Mucosa of gallbladder (tissue), 1 donor: Measurements from ENCODE around the gene PALM3. TPM values are rescaled to one million over a fixed set of nuclear protein-coding genes. Genes with fewer than 3 reads are reported as not detected.
"Not testable (repeated sequence)": the region's sequence is repeated elsewhere in the genome, so short reads cannot be mapped to it uniquely, and the experiment has no call there.

Source experiments
- DNase-seq: peaks from one replicate; pipeline ENCODE4 v3.0.0-alpha.2; 2020; ENCODE audit warnings: low spot score
- total RNA-seq: library from RNA; stranded (reverse); gene quantifications from one replicate; pipeline ENCODE4 v1.2.1, GENCODE V29; 2021
- donor health status: DM: no; HTN: no; CAD: no.

PALM3 gene
- total RNA-seq, 1 donor from 2014 or later, result 42.8 TPM

- no peak for DNase-seq
Observed at GRCh38 chr19:14030997-14031718, 30.7 kb downstream of the PALM3 start.

- no peak for DNase-seq
Observed at GRCh38 chr19:14028901-14029300, 33.0 kb downstream of the PALM3 start.

GRCh38 chr19:14027856-14028450, 33.9 kb downstream of the PALM3 start, which contains the start of gene RLN3:
RLN3 (plus strand) TSS chr19:14028148; CDS start chr19:14028205, 57 bp downstream.
- DNase-seq, result no peak

GRCh38 chr19:14026652-14027192, 35.2 kb downstream of the PALM3 start:
- DNase-seq, result not testable (repeated sequence)

- DNase-seq, result peak; percentile 38
Observed at GRCh38 chr19:14023404-14024235, 38.3 kb downstream of the PALM3 start.

- DNase-seq, result no peak
Observed at GRCh38 chr19:14022469-14022868, 39.4 kb downstream of the PALM3 start.

- no peak for DNase-seq
Observed at GRCh38 chr19:14021474-14021873, 40.4 kb downstream of the PALM3 start.

- not testable (repeated sequence) for DNase-seq
Observed at GRCh38 chr19:14019739-14020138, 42.1 kb downstream of the PALM3 start.

- no peak for DNase-seq
Observed at GRCh38 chr19:14019100-14019499, 42.8 kb downstream of the PALM3 start.

- DNase-seq, result no peak
Observed at GRCh38 chr19:14015524-14016035, 46.3 kb downstream of the PALM3 start.

GRCh38 chr19:14012378-14012915, 49.4 kb downstream of the PALM3 start:
- DNase-seq, result no peak

GRCh38 chr19:14006766-14007562, 54.9 kb downstream of the PALM3 start:
- DNase-seq, result no peak

- DNase-seq, result peak; percentile 100
Observed at GRCh38 chr19:14006085-14006765, 55.7 kb downstream of the PALM3 start, which contains the start of gene RFX1. RFX1 (minus strand) TSS chr19:14006320; CDS start chr19:13993843, 12,477 bp downstream.

- DNase-seq, result peak; percentile 91
Observed at GRCh38 chr19:14005349-14006084, 56.4 kb downstream of the PALM3 start.

GRCh38 chr19:14004619-14005348, 57.1 kb downstream of the PALM3 start:
- DNase-seq, result peak; percentile 75
